Stimulated activated CD4-positive, alpha-beta T cell treated with anti-CD3 and anti-CD28 coated beads, Interleukin-2, amount 100 ng/mL, for 24 hours (primary cell): ENCODE measurements around the gene CLEC4E.
A peak's percentile ranks its signal among the peaks of the same experiment; 100 is the strongest.
"Not testable (repeated sequence)": the region's sequence is repeated elsewhere in the genome, so short reads cannot be mapped to it uniquely, and the experiment has no call there.

ENCODE experiments used
- DNase-seq, 2 donors: peaks; one replicate each; pipeline ENCODE4 v3.0.0-alpha.2; 2020

CLEC4E gene, protein sequence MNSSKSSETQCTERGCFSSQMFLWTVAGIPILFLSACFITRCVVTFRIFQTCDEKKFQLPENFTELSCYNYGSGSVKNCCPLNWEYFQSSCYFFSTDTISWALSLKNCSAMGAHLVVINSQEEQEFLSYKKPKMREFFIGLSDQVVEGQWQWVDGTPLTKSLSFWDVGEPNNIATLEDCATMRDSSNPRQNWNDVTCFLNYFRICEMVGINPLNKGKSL

DNA sequence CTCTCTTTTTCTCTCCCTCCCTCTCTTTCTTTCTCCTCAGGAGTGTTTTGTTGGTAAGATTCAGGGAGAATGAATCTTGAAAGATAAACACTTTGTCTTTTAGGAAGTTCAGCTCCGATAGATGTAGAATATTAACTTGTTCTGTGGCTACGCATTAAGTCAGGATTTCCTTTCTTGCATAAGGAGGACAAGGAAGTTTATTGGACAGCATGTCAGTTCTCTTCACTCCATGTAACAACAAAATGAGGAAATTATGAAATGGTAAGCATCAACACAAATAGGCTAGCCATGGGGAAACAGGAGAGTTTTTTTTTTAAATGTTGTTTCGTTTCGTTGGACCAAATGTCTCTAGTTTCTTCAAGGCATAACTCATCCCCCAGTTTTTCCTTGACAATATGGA lies at the start of gene CLEC4E:
Gene CLEC4E, minus strand, starts transcription at position 75 of the 400 bp plus-strand sequence. CDS start 108 bp downstream, outside the sequence.
- DNase-seq: not testable (repeated sequence)

DNA sequence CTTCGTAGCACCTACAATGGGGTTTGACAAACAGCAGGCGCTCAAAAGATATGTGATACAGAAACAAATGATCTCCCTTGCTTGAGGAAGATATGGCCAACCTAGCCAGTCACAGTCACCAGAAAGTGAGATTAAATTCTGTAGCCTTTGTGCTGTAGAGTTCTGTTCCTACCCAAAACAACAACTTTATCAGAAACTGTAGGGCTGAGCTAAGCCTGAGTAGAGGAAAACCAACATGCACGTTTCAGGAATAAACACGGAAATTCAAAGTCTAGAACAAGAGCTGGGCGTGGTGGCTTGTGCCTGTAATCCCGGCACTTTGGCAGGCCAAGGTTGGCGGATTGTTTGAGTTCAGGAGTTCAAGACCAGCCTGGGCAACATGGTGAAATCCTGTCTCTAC lies 49.0 kb upstream of the CLEC4E start:
- DNase-seq: no peak

DNA sequence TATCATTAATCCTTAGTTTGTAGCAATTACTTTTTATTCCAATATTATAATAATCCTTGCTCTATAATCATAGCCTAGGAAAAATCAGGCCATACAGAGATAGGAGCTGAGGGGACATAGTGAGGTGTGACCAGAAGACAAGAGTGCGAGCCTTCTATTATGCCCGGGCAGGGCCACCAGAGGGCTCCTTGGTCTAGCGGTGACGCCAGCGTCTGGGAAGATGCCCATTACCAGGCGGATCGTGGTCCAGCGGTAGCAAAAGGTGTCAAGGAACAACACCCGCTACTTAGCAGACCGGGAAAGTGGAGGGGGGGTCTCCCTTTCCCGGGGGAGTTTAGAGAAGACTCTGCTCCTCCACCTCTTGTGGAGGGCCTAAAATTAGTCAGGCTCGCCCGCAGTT lies 43.8 kb upstream of the CLEC4E start:
- DNase-seq: not testable (repeated sequence)

DNA sequence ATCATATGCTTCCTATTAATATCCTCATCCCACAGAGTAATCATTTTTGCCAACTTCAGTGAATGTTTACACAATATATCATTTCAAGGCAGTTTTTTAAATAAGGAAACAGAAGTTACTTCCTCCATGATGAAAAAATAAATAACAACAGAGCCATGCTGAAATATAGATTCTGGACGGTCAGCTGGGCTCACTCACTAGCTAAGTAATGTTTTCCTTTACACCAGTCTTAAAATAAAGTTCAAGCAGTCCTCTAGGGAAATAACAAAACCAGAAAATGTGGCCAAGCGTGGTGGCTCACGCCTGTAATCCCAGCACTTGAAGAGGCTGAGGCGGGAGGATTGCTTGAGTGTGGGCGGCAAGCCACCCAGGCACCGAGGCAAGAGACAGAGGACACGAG lies 43.3 kb upstream of the CLEC4E start:
- no peak for DNase-seq

DNA sequence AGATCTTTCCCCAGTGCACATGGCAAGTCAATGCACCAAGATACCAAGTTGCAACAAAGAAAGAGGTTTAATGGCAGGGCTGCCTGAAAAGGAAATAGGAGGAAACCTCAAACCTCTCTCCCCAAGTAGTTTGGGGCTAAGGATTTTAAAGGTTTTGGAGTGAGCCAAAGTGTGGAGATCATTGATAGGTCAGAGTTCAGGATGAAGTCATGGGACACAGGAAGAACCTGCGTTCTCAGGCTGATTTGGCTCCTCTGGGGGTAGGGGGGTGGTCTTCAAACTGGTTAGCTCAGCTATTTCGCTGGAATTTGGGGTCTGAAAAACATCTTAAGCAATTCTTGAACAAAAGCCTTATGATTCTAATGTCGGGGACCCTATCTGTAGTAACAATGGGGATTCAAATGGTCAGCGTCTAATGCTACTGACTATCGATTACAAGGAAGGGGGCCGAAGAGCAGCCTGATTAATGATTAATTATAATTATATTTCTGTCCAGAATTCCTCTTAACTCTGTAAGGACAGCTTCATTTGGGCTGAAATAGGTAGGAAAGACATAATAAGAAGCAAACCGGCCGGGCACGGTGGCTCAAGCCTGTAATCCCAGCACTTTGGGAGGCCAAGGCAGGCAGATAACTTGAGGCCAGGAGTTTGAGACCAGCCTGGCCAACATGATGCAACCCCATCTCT lies 40.5 kb upstream of the CLEC4E start:
- no peak for DNase-seq

DNA sequence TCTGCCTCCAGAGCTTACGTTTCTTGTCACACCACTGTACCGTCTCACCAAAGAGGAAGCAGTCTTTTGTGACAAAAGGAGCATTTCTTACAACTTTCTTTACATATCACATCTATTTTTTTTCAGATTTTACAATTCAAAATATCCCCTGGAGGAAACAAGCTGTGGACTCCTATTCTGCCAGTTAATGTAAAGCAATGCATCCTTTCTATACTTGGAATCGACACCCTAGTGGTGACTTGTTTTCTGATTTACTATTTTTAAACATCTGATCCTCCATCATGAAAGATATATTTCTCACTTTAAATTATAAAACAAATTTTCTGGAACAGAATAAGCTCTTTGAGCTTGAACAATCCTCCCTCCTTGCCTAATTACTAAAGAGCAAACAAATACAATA lies 37.2 kb upstream of the CLEC4E start:
- DNase-seq: no peak

DNA sequence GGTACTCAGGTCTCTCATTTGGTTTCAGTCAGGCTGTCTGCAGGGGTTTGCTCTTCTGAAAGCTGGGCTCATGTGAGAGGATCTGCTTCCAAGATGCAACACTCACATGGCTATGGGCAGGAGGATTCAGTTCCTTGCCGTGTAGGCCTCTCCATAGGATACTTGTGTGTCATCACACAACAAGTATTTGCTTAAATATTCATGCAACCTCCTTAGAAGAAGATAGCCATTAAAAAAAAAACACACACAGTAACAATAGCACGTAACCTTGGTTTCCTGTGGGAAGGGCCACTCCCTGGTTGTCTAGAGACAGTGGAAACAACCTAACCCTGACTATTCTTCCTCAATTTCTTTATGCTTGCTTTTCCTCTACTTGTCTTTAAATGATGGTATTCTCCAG lies 31.8 kb upstream of the CLEC4E start:
- DNase-seq: no peak

DNA sequence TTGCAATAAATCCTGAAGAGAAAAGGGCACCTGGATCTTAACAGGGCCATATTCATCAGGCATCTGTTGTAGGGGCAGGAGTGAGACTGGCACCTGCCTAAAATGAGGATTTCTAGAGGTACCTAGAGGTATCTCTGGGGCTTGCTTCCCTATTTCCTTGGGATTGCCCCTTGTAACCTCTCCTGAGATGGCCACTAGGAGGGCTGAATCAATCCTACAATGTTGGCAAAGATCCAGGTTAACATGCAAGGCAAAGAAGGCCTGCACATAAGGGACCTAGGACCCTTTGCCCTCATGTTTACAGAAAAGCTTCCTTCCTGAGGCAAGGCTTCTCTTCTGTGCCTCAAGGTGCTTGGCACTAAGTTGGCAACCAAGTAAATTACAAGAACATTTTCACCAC lies 25.8 kb upstream of the CLEC4E start:
- no peak for DNase-seq

DNA sequence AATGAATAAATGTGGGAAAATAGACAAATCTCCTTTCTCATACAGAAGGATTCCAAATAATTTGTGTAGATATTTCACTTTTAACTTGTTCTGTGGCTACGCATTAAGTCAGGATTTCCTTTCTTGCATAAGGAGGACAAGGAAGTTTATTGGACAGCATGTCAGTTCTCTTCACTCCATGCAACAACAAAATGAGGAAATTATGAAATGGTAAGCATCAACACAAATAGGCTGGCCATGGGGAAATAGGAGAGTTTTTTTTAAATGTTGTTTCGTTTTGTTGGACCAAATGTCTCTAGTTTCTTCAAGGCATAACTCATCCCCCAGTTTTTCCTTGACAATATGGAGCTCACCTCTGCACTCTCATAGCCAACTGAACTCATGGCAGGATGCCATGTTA lies 25.3 kb upstream of the CLEC4E start:
- not testable (repeated sequence) for DNase-seq

DNA sequence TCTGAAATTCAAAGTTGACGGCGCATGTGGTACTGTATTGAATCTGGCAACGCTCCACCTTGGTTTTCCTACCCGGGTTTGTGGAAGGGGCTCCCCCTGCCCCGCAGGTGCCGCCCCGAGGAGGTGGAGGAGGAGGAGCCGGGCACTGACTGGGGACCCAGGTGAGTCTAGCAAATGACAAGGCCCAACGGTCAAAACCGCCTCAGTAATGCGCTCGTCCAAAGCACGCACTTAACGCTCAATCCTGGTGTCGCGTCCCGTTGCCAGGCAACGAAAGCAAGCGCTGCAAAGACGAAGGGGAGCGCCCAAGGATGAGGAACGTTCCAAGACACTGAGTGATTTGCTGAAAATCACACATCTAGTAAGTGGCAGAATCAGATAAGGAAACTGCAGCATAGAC lies 24.0 kb upstream of the CLEC4E start:
- no peak for DNase-seq

DNA sequence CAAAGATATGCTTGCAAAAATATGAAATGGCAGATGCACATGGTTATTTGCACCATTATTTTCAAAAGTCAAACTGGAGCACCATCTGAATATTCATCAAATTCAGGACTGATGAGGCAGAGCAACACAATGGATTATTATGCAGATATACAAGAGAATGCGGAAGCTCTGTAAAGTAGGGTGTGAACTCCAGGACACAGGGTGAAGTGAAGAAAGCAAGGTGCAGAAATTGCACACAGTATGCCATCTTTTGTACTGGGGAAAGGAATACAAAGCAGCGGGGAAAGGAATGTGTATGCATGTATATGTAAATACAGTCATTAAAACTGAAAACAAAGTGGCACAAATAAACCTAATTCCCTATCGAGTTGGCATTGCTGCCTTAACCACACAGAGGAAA lies 22.7 kb upstream of the CLEC4E start:
- no peak for DNase-seq

DNA sequence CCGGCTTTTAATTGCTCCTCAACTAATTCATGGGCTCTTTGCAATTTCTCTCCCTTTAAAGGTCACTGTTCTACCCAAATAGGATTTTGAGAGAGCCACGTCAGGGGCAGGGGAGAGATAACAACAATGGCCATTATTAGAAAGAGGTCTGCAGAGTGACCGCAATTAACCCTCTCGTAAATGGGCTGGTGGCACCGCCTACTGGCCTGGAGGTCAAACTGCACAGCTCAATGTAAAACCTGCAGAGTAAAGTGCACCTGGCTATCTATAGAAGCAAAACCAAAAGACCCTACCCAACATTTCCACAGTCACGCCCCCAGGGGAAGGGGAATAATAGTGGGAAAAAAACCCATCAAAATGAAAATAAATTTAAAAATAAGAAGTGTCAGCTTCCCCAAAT lies 21.6 kb upstream of the CLEC4E start:
- no peak for DNase-seq

DNA sequence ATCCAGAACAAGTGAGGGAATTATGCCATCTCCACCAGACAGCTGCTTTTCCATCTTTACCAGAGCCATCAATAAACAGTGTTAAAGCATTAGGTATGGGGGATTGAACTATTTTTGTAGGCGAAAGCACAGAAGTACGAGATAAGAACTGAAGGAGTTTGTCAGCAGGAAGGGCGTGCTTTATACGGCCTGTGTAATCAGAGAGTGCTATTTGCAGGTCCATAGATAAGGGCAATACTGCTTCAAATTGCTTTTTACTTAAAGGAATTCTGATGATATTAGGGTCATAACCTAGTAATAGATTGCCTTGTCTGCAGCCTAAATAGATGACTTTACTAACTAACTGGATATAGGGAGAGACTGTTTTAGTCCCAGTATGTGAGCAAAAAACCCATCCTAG lies 20.3 kb upstream of the CLEC4E start:
- DNase-seq: no peak

DNA sequence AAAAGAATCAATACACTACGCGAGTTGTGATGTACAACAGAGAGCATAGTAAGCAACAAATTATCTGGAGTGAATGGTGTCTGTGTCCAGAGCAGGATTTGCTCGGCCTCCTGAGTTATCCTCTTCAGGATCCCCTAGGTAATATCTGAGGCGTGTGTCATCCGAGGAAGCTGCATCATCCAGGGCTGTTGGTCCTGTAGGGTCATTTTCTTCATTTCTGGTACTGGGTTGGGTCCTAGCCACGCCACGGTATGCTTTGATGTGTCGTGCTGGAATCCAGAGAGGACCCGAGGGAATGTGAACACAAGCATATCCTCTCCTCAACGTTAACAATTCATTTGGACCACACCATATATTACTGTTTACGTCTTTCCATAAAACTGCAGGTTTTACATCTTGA lies 19.0 kb upstream of the CLEC4E start:
- no peak for DNase-seq

DNA sequence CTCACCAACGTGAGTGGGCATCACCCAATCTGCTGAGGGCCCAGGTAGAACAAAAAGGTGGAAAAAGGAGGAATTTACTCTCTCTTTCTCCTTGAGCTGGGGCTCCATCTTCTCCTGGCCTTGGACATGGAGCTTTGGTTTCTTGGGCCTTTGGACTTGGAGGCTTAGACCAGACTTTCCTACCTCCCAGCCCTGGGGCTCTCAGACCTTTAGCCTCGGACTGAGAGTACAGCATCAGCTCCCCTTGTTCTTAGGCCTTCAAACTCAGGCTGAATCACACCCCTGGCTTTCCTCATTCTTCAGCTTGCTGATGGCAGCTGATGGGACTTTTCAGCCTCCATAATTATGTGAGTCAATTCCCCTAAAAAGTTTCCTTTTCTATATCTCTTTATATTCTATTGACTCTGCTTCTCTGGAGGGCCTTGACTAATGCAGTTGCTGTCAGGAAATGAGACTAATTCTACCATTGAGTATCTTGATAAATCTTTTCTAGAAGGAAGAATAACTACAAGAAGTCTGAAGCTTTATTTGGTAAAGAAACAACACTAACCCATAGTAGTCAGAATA lies 15.9 kb upstream of the CLEC4E start:
- no peak for DNase-seq

DNA sequence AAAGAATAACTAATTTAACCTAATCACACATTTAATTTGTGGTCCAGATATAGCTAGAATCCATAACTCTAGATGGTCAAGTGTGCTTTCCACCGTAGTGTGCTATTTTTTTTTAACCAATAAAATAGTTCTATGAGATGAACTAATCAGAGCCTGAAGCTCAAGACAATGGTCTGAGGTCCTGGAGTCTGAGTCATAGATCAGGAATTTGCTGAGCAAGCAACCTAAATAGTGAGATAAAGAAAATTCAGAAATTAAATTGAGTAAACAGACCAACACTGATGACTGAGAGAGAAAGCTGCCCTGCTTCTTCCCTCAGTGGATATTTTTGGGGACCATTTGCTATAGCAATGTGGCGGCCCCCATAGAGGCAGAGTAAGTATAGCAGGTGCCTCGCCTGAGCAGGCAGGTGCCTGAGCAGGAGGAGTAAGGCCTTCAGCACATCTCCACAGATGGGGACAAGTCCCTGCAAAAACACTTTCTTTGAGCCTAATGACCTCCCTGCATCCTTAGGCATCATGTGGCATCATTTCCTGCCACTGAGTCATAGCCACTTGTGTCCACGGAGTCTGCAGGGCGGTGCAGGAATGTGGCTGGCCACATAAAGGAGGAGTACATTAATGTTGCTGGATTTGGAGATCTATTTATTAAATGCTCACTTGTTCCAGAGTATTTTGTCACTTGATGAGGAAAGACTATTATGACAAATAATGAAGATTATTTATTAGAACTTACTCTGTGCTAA lies 13.9 kb upstream of the CLEC4E start:
- DNase-seq: no peak

DNA sequence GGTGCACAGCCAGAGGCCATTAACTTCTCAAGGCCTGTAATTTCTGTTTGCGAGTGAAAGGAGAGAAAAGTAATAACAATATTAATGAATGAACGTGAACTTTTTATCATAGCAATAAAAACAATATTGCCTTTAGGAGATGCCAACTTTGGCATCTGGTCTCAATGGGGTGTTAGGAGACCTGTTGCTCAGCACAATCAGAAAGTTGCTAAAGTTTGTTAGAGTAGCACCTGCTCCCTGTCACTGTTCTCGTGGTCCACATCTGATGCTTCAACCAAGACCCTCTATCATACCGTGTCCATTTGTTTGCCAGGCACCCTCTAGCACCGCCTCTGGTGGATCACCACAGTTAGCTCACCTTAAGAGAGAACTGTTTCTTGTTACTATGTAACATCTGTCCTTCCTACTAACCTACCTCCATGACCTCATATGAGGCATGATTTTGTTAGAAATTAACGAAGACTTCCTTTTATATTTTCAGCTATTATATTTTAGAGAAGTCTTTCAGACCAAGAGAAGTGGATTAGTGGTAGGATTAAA lies 12.5 kb upstream of the CLEC4E start:
- no peak for DNase-seq

DNA sequence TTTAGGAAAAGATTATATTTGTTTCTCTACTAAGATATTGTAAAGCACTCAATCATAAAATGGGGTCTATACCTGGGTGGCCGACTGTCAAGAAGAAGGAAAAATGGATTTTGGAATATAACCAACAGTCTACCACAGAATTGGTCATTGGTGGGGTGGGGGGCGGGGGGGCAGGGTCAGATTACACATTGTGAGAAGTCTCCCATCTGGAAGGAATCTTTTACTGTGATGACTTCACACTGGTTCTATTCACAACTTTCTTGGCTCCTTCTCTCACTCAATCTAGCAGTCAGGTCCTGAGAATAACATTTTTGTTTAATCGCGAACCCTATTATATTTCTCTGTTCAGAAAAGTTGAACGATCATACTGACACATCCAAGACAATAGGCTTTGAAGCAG lies 8.7 kb upstream of the CLEC4E start:
- no peak for DNase-seq

DNA sequence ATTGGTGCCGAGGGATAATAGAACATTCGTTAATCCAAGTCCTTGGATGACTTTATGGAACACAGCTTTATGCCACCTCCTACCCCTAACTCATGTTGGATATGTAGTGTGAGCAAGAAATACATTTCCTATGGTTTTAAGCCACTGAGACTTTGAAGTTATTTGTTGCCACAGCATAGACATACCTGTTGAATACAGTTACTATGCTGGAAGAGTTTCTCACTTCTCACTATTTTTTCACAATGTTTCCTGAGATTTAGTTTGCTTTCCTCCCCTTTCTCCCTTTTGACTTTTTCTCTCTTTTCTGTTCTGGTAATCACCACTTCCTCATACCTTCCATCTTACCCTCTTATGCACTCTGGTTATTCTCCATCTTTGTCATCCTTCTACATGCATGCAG lies 7.5 kb upstream of the CLEC4E start:
- DNase-seq: no peak

DNA sequence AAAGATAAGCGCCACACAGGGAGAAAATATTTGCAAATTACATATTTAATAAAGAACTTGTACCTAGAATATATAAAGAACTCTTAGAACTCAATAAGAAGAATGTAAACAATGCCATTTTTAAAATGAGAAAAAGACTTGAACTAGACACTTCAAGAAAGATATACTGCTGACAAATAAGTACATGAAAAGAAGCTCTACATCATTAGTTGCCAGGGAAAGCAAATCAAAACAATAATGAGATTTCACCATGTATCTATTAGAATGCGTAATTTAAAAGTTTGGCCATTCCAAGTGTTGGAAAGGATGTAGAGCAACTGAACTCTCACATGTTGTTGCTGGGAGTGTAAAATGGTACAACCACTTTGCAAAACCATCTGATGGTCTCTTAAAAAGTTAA lies 6.9 kb upstream of the CLEC4E start:
- no peak for DNase-seq

DNA sequence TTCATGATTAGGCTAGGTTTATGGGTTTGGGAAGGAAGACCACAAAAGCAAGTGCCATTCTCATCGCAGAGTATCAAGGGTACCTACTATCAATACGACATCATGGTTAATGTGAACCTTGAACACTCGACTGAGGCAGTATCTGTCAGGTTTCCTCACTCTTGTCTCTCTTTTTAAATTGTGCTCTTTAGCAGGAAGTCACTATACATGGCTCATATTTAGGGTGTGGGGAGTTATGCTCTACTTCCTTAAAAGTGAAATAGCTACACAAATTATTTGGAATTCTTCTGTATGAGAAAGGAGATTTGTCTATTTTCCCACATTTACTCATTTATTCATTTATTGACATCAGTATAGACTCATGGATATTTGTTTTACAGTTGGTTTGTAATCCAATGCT lies 5.9 kb upstream of the CLEC4E start:
- no peak for DNase-seq

DNA sequence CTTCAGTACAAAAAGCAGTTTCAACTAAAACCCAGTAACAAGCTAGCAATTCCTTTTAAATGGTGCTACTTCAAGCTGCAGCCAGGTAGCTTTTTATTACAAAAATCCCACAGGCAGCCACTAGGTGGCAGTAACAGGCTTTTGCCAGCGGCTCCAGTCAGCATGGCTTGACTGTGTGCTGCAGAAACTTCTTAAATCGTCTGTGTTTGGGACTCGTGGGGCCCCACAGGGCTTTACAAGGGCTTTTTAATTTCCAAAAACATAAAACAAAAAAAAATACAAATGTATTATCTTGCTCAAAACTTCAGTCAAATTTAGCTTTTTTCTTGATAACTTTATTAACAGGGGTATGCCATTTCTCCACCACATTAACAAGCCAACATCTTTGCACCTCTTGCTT lies 3.6 kb upstream of the CLEC4E start:
- DNase-seq: peak; percentile 69 to 78

DNA sequence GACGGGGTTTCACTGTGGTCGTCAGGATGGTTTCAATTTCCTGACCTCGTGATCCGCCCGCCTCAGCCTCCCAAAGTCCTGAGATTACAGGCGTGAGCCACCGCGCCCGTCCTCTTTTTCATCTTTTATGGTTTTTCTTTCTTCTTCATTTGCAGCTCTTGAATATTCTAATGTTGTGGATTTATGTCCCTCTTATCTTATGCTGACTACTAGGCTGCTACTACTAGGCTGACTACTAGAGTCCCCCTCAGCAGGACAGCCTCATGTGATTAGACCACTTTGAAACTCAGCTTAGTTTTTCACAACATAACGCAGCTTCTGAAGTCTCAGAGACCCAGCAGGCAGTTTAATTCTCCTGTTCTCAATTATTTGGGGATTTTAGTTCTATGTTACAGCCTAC lies 857 bp upstream of the CLEC4E start:
- no peak for DNase-seq

DNA sequence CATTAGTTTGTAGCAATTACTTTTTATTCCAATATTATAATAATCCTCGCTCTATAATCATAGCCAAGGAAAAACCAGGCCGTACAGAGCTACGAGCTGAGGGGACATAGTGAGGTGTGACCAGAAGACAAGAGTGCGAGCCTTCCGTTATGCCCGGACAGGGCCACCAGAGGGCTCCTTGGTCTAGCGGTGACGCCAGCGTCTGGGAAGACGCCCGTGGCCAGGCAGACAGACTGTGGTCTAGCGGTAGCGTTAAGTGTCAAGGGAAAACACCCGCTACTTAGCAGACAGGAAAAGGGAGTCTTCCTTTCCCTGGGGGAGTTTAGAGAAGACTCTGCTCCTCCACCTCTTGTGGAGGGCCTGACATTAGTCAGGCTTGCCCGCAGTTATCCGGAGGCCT lies 2.9 kb downstream of the CLEC4E start:
- DNase-seq: peak in 1 of 2 donors; percentile 12
